ENCODE measurements around the gene ABLIM2.
"Not testable (repeated sequence)": the region's sequence is repeated elsewhere in the genome, so short reads cannot be mapped to it uniquely, and the experiment has no call there.

ABLIM2 gene

DNA sequence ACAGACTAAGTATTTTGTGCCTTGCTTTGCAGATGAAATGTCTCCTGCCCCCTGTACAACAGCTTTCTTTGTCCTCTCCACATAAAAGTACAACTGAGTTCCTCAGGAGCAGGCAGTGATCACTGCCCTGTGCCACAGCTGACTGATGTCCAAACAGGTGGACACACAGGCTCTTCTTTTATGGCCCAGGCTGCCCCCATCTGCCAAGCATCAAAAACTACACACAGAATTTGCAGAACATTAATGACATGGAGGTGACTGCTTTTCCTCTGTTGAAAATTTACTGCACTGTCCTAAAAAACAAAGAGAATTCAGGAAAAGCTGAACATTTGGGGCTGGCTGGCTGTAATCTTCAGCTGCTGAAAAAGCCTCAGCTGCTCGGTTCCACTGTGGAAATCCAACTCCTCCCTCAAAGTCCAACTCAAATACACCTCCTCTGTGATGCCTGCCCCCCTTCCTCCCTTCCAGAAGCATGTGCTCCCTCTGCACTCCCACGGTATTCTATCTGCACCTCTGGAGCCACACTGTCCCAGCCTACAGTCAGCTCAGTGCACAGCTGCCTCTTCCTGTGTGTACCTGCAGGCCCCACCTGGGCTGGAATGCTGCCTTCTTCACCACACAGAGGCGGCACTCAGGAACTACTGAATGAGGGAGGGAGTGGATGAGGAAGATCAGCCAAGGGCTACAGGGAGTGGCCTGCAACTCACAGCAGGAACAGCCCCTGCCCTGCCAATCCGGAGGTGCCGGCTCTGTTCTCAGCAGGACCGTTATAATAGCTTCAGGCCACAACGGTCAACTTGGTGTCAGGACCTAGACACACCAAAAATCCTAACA is 229.3 kb downstream of the ABLIM2 start:
- no peak for DNase-seq (ENCODE audit: extremely low read depth, low read depth)
- TF ChIP-seq CTCF (IDR thresholded peaks at IDR 0.05; ENCODE audit: low read depth, low read length): peak; percentile 28

DNA sequence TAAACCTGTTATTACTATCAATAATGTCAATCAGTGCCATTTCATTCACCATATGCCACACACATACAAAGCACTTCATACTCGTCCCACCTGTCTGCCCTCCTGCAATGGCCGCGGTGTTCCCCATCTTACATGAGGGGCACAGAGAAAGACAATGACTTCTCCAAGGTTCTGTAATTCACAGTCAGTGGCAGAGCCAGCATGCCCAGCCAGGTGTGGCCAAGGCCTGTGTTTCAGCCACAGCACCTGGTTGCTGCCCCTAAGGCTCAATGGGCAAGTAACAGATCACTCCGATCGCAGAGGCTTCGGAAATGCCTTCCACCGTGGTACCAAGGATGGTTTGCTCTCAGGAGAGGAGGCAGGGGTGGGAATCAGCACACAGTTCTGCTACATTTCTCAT is 229.9 kb downstream of the ABLIM2 start:
- no peak for DNase-seq (ENCODE audit: extremely low read depth, low read depth)

DNA sequence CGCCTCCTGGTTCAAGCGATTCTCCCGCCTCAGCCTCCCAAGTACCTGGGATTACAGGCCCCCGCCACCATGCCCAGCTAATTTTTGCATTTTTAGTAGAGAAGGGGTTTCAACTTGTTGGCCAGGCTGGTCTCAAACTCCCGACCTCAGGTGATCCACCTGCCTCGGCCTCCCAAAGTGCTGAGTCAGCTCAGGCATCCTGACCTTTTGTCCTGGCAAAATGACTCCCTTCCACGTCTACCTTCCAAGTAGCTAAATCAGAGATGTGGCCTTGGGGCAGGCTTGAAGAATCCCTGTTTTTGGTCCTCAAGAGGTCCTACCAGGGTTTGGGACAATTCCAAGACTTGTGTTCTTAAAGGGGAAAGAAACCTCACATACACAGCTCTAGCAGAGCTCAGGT is 231.8 kb downstream of the ABLIM2 start:
- no peak for DNase-seq (ENCODE audit: extremely low read depth, low read depth)
- TF ChIP-seq CTCF (IDR thresholded peaks at IDR 0.05; ENCODE audit: low read depth, low read length): no peak

More for the DNA sequence above, 229.9 kb downstream of the ABLIM2 start:
- TF ChIP-seq CTCF (IDR thresholded peaks at IDR 0.05; ENCODE audit: low read depth, low read length): no peak

GRCh38 chr4:7924570-7924969 is 234.0 kb downstream of the ABLIM2 start:
- TF ChIP-seq CTCF (IDR thresholded peaks at IDR 0.05; ENCODE audit: low read depth, low read length): no peak
- no peak for DNase-seq (ENCODE audit: extremely low read depth, low read depth)

- no peak for TF ChIP-seq CTCF (IDR thresholded peaks at IDR 0.05; ENCODE audit: low read depth, low read length)
These were observed 234.4 kb downstream of the ABLIM2 start for GRCh38 chr4:7924163-7924562.

DNA sequence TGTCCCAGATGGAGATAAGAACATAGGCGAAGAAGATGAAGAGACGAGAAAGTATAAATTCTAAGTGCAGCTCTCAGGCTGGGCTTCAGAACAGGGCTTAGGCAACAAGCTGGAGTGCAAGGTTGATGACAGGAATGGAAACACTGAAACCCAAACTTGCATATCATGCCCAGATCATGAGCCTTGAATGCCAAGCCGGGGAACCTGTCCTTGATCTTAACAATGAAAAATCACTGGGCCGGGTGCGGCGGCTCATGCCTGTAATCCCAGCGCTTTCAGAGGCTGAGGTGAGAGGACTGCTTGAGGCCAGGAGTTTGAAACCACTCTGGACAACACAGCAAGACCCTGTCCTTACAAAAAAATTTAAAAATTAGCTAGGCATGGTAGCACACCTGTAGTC is 236.1 kb downstream of the ABLIM2 start:
- TF ChIP-seq CTCF (IDR thresholded peaks at IDR 0.05; ENCODE audit: low read depth, low read length): no peak
- no peak for DNase-seq (ENCODE audit: extremely low read depth, low read depth)

More at GRCh38 chr4:7924163-7924562, 234.4 kb downstream of the ABLIM2 start:
- no peak for DNase-seq (ENCODE audit: extremely low read depth, low read depth)

- no peak for TF ChIP-seq CTCF (IDR thresholded peaks at IDR 0.05; ENCODE audit: low read depth, low read length)
These were observed 239.6 kb downstream of the ABLIM2 start for GRCh38 chr4:7918981-7919380.

GRCh38 chr4:7918187-7918586 is 240.4 kb downstream of the ABLIM2 start:
- not testable (repeated sequence) for DNase-seq (ENCODE audit: extremely low read depth, low read depth)

More at GRCh38 chr4:7918981-7919380, 239.6 kb downstream of the ABLIM2 start:
- no peak for DNase-seq (ENCODE audit: extremely low read depth, low read depth)

Data from AG09319 (cell line).